ENCODE results near the gene SGO1.
"Not testable (repeated sequence)": the region's sequence is repeated elsewhere in the genome, so short reads cannot be mapped to it uniquely, and the experiment has no call there.

Gene SGO1

GRCh38 chr3:20185679-20186599, at the start of gene SGO1:
Gene SGO1, minus strand, starts transcription at chr3:20186206. Its CDS starts 2,179 bp downstream, at chr3:20184027.
- peak; percentile 99 for DNase-seq (ENCODE audit: low spot score)

- no peak for DNase-seq (ENCODE audit: low spot score)
These were observed 49.8 kb upstream of the SGO1 start for GRCh38 chr3:20235796-20236195.

DNA sequence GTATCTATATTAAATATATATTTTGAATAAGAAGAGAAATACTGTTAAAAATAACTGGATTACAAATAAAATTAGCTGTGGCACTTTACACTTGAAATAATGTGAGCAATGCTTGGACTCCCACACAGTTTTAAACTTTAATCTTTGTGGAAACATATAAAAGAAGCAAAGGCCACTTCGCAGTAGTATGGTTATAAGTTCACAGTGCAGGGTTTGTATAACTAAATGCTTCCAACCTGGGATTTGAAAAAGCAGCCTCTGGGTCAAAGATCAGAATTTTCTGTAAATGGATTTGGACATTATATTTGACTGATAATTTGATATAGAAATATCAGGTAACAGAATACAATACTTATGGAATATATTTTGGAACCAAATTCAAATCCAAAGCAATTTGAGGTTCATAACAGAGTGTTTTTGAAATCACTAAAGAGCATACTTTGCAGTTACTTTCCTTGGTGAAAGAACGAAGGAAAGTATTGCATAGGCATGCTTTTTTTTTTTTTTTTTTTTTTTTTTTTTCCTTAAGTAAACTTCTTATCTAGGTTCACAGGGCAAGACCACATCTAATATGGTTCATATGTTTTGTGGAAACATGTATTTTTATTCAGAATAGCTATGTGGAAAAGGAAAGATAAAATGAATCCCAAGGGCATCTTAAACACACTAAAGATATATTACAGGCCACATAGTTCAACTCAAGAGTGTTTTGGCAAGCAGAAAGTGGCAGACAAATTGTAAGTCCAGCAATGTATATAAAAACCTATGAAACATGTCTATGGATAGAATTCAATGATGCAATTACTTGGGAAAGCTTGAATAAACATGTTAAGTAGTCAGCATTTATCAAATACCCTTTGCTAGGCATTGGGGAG, 47.1 kb upstream of the SGO1 start:
- no peak for DNase-seq (ENCODE audit: low spot score)

DNA sequence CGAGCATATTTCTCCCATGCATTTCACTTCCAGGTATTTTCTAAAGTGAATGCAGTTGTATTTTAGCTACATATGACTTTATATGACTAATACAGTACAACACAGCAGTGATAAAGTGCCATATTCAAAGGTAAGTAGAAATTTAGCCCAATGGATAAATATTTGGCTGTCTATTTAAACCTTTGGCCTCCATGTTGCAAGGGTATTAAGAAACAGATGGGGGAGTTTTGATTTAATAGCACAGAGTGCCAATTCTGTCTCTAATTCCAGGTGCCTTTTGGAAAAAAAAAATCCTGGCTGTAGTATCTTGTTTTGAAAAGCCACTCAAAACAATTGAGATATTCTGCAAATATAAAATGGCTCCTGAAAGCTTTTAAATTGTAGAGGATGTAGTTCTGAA, 44.9 kb upstream of the SGO1 start:
- no peak for DNase-seq (ENCODE audit: low spot score)

- DNase-seq (ENCODE audit: low spot score) = no peak
These were observed 39.8 kb upstream of the SGO1 start for GRCh38 chr3:20225769-20226168.

DNA sequence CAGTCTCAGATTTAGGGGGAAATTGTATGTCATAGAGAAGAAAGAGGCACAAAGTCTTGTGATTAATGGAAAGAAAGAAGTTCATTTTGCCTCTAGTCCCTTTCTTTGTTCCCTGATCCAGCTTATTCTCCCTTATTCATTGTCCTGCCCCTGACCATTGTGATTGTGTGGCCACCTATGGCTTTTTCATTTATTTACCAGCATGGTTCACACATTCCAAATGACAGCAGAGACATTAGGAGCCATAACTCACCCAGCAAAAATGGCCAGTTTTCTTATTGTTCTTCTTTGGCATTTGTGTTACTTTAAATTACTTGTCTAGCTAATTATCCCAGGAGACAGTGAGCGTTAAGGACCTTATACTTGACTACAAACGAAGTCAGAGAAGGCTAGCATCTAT, 36.3 kb upstream of the SGO1 start:
- DNase-seq (ENCODE audit: low spot score) = no peak

- DNase-seq (ENCODE audit: low spot score) = no peak
These were observed 32.2 kb upstream of the SGO1 start for GRCh38 chr3:20218215-20218614.

- no peak for DNase-seq (ENCODE audit: low spot score)
These were observed 29.6 kb upstream of the SGO1 start for GRCh38 chr3:20215636-20216035.

DNA sequence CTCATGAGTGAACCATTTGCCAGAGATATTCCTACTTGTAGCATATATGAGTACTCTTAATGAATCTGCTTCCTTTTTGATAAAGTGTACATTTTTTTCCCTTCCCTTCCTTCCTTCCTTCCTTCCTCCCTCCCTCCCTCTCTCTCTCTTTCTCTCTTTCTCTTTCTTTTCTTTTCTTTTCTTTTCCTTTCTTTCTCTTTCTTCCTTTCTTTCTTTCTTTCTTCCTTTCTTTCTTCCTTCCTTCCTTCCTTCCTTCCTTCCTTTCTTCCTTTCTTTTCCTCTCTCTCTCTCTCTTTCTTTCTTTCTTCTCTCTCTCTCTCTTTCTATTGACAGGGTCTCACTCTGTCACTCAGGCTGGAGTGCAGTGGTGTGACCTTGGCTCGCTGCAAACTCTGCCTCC, 27.5 kb upstream of the SGO1 start:
- DNase-seq (ENCODE audit: low spot score) = not testable (repeated sequence)

- DNase-seq (ENCODE audit: low spot score) = not testable (repeated sequence)
These were observed 21.9 kb upstream of the SGO1 start for GRCh38 chr3:20207945-20208344.

DNA sequence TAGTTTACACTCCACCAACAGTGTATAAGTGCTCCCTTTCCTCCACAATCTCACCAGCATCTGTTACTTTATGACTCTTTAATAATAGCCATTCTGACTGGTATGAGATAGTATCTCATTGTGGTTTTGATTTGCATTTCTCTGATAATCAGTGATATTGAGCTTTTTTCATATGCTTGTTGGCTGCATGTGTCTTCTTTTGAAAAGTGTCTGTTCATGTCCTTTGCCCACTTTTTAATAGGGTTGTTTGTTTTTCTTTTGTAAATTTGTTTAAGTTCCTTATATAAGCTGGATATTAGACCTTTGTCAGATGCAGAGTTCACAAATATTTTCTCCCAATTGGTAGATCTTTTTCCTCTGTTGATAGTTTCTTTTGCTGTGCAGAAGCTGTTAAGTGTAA, 19.9 kb upstream of the SGO1 start:
- DNase-seq (ENCODE audit: low spot score) = not testable (repeated sequence)

- no peak for DNase-seq (ENCODE audit: low spot score)
These were observed 15.1 kb upstream of the SGO1 start for GRCh38 chr3:20201143-20201542.

DNA sequence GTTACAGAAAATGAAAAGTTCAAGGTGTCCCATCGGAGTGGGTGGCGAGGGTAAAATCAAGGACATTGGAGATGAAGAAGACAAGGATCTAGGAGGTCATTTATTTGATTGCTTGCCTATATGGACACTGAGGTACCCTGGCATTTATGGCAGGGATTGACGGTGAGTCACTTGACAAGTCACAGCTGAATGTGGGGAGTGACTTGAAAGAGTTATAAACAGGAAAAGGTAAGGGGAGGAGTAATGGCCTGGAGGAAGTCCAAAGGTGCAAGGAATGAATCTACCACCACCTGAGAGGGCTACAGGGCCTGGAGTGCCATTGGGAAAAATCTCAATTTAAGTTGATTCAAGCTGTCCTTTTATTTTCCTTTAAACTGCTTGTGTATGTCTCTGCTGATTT, 11.8 kb upstream of the SGO1 start:
- no peak for DNase-seq (ENCODE audit: low spot score)

GRCh38 chr3:20194793-20195460, 8.9 kb upstream of the SGO1 start:
- no peak for DNase-seq (ENCODE audit: low spot score)

- no peak for DNase-seq (ENCODE audit: low spot score)
These were observed 5.0 kb upstream of the SGO1 start for GRCh38 chr3:20190991-20191390.

GRCh38 chr3:20186600-20187004, 596 bp upstream of the SGO1 start:
- no peak for DNase-seq (ENCODE audit: low spot score)

GRCh38 chr3:20185331-20185678, 701 bp downstream of the SGO1 start:
- DNase-seq (ENCODE audit: low spot score) = no peak

- DNase-seq (ENCODE audit: low spot score) = no peak
These were observed 3.8 kb downstream of the SGO1 start for GRCh38 chr3:20182206-20182605.

DNA sequence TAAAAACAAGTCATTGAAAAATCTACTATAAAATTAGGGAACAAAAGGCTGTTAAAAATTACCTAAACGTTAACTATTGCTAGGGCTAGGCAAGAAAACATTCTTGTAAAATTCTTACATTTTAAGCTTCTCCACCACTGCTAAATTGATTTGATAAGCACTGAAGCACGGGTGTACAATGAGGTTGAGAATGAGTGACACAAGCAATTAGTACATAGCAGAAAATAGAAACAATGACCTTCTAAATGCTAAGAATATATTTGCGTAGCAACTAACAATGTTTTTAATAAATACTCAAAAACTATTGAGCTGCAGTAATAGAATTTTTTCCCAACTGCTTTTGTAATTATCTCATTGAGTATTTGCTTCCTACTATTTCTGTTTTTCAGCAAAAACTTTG, 4.7 kb downstream of the SGO1 start:
- DNase-seq (ENCODE audit: low spot score) = no peak

DNA sequence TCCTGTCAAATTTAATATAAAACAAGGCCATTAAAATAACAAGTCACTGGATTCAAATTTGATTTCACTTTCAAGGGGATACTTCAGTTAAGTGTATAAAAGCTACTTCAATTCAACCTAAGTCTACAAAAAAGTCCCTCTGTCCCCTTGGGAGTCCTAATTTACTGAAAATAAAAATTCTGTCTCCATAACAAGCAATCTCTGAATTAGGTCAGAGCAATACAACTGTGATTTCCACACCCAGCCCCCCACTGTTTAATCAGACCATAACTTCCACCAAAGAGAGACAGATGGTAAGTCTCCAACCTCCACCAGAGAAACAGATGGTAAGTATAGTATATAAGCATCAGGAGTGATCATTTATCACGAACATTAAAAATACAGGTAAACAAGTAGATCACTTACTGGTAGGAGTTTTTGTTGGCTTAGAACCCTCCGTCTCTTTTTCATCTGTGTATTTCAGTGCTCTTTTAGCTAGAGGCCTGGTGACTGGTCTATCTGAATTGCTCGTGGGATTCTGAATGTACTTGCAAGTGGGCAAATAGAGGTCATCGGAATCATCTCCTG, 12.1 kb downstream of the SGO1 start:
- no peak for DNase-seq (ENCODE audit: low spot score)

- DNase-seq (ENCODE audit: low spot score) = no peak
These were observed 24.3 kb downstream of the SGO1 start for GRCh38 chr3:20161714-20162113.

DNA sequence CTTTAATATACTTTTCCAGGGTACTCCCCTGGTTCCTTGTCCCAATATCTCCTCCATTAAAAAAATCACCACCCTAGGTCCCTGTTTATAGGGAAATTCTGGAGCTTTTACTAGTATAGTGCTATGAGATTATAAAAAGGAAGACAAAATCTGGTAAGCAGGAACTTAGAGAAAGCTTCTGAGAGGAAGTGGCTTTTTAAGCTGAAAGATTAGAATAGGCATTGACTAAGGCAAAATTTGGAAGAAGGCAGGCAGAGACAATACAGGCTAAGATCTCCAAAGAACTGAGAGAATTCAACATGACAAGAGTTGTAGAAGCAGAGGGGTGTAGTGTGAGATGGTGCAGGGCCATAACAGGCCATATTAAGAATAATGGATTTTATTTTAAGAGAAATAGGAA, 25.8 kb downstream of the SGO1 start:
- no peak for DNase-seq (ENCODE audit: low spot score)

All from CD4-positive, alpha-beta T cell treated with Interleukin-6 at 100 ng/mL for 8 hours (primary cell).